HL-60 (cell line): ENCODE results near the gene MEOX1.

Experiments
- DNase-seq, 2 experiments: peaks; one replicate each; pipeline ENCODE4 v3.0.0-alpha.2; 2010 to 2020; ENCODE audit warnings: low read depth in 1 of 2, low spot score in 1 of 2
- H3K27ac ChIP-seq: fragments of 250-450 bp; sonication (Bioruptor Pico); replicated peaks from 2 replicates; pipeline ENCODE4 v1.5.1; 2020; ENCODE audit warnings: mild to moderate bottlenecking, moderate library complexity
- H3K27me3 ChIP-seq: fragments of 250-450 bp; sonication (Bioruptor Pico); 2 replicates; pipeline ENCODE4 v1.5.1; 2021; ENCODE audit warnings: mild to moderate bottlenecking, moderate library complexity; ENCODE audit not compliant: insufficient read depth, poor library complexity, severe bottlenecking
- H3K4me3 ChIP-seq: replicated peaks from 2 replicates; pipeline ENCODE4 v1.5.1; 2011; ENCODE audit warnings: mild to moderate bottlenecking, control low read depth, low read length; ENCODE audit not compliant: insufficient read depth
- CTCF ChIP-seq: IDR thresholded peaks from one replicate; pipeline ENCODE4 v1.5.1; 2011; ENCODE audit warnings: low read length, control low read depth, inconsistent platforms; ENCODE audit not compliant: insufficient read depth
- GABPA ChIP-seq: IDR thresholded peaks from 2 replicates; pipeline ENCODE4 v1.6.1; 2012; ENCODE audit warnings: low read depth
- POLR2AphosphoS5 ChIP-seq: IDR thresholded peaks from 2 replicates; pipeline ENCODE4 v1.6.1; 2012; ENCODE audit warnings: low read depth
- REST ChIP-seq: IDR thresholded peaks from 2 replicates; pipeline ENCODE4 v1.6.1; 2012; ENCODE audit warnings: low read depth; ENCODE audit not compliant: insufficient replicate concordance
- SPI1 ChIP-seq: IDR thresholded peaks from 2 replicates; pipeline ENCODE4 v1.6.1; 2012; ENCODE audit warnings: low read depth, mild to moderate bottlenecking, borderline replicate concordance

The MEOX1 gene

GRCh38 chr17:43619705-43620104 is 42.0 kb downstream of the MEOX1 start:
- no peak for TF ChIP-seq REST
- TF ChIP-seq GABPA: no peak
- no peak for TF ChIP-seq CTCF
- no peak for TF ChIP-seq POLR2AphosphoS5
- TF ChIP-seq SPI1: no peak
- DNase-seq: no peak
- no peak overlapping the region for H3K4me3 ChIP-seq

GRCh38 chr17:43618276-43618675 is 43.4 kb downstream of the MEOX1 start:
- TF ChIP-seq SPI1: no peak
- TF ChIP-seq REST: no peak
- no peak for TF ChIP-seq GABPA
- TF ChIP-seq POLR2AphosphoS5: no peak
- no peak for TF ChIP-seq CTCF
- Histone ChIP-seq H3K4me3 (no peak overlapping the region), H3K27ac (no peak overlapping the region), H3K27me3 (no peaks in the 10 kb centered on the region)
- DNase-seq: no peak

More at GRCh38 chr17:43619705-43620104, 42.0 kb downstream of the MEOX1 start:
- Histone ChIP-seq H3K27me3 (no peaks in the 10 kb centered on the region), H3K27ac (no peak overlapping the region)

- no peak overlapping the region for H3K27ac ChIP-seq
- no peak for DNase-seq
- H3K4me3 ChIP-seq: no peak overlapping the region
- no peaks in the 10 kb centered on the region for H3K27me3 ChIP-seq
- TF ChIP-seq CTCF (no peak), POLR2AphosphoS5 (no peak), REST (no peak), SPI1 (no peak), GABPA (no peak)
These were observed 44.9 kb downstream of the MEOX1 start for GRCh38 chr17:43616852-43617251.
